K562 (cell line): ENCODE results near the gene EDN2. TPM values are rescaled to one million over a fixed set of nuclear protein-coding genes. Genes with fewer than 3 reads are reported as not detected.

Source experiments
- ATAC-seq: fragments of 200-7000 bp; cut with Tn5 transposase; 3 replicates; pipeline ENCODE4 v1.9.1; 2020; ENCODE audit warnings: moderate library complexity
- BruUV-seq: library from RNA; stranded (reverse); fragments of 400-500 nt; replicated peaks from 2 replicates; lab custom pipeline; 2021; lab: Mats Ljungman, UMichigan
- CTCF ChIA-PET: fragments of 300-600 bp; formaldehyde crosslinking; extraction: SDS; loops from one replicate; lab custom pipeline; 2021; ENCODE audit warnings: low intra/inter-chr PET ratio; lab: Yijun Ruan, JAX
- POLR2A ChIA-PET: fragments of 300-600, 350-650 bp; sonication (Branson Sonifier 250); formaldehyde crosslinking; extraction: SDS; loops from one replicate; lab custom pipeline; 2021; ENCODE audit warnings: antibody characterized with exemption, inconsistent platforms; lab: Yijun Ruan, JAX
- DNase-seq, 4 experiments: peaks; one replicate each; pipeline versions ENCODE4 v3.0.0 to v3.0.0-alpha.2; 2011 to 2018; ENCODE audit warnings: low spot score in 3 of 4, mixed read lengths in 3 of 4; ENCODE audit errors: extremely low read depth in 1 of 4
- FAIRE-seq: peaks from 2 replicates; lab custom pipeline; 2011; peaks lifted over from hg19 to GRCh38; lab: Jason Lieb, UNC
- H2AFZ ChIP-seq: 2 replicates; pipeline ENCODE4 v1.6.0; 2011; ENCODE audit warnings: low read depth, low read length, control low read depth, inconsistent platforms
- H3K27ac ChIP-seq: fragments of 200-600 bp; 3 replicates; pipeline ENCODE4 v1.8.0; 2011; ENCODE audit warnings: low read depth, mild to moderate bottlenecking, control low read depth, inconsistent platforms, low read length, moderate library complexity, mixed read lengths; ENCODE audit errors: extremely low read depth
- H3K27me3 ChIP-seq, 2 experiments: fragments of 300-600 bp in 1 of 2; 2 replicates in 1 of 2; 3 replicates in 1 of 2; pipeline versions ENCODE4 v1.6.0 to v1.8.0; 2011; ENCODE audit warnings: inconsistent platforms in 2 of 2, low read length in 2 of 2, mild to moderate bottlenecking in 1 of 2, mixed read lengths in 1 of 2, moderate library complexity in 1 of 2; ENCODE audit not compliant: control insufficient read depth in 2 of 2, insufficient read depth in 2 of 2
- H3K36me3 ChIP-seq: fragments of 300-600 bp; 3 replicates; pipeline ENCODE4 v1.8.0; 2011; ENCODE audit warnings: mild to moderate bottlenecking, low read length, inconsistent platforms; ENCODE audit not compliant: control insufficient read depth, insufficient read depth
- H3K4me1 ChIP-seq, 2 experiments: fragments of 200-600 bp in 1 of 2; replicated peaks in 1 of 2; 2 replicates in 1 of 2; 3 replicates in 1 of 2; pipeline versions ENCODE4 v1.5.1 to v1.8.0; 2011; ENCODE audit warnings: inconsistent platforms in 2 of 2, low read length in 2 of 2, mild to moderate bottlenecking in 1 of 2, mixed read lengths in 1 of 2, moderate library complexity in 1 of 2; ENCODE audit not compliant: control insufficient read depth in 2 of 2, insufficient read depth in 2 of 2
- H3K4me2 ChIP-seq: 2 replicates; pipeline ENCODE4 v1.6.1; 2011; ENCODE audit warnings: low read length, control low read depth, inconsistent platforms, mixed read lengths; ENCODE audit not compliant: insufficient read depth
- H3K4me3 ChIP-seq: fragments of 200-600 bp; sonication (generic), shearing (Covaris generic); 2 replicates; pipeline ENCODE4 v1.5.1; 2016; ENCODE audit warnings: control low read depth, inconsistent platforms
- H3K79me2 ChIP-seq: fragments of 200-600 bp; 3 replicates; pipeline ENCODE4 v1.8.0; 2011; ENCODE audit warnings: low read length, inconsistent platforms; ENCODE audit not compliant: control insufficient read depth, insufficient read depth
- H3K9ac ChIP-seq, 2 experiments: 2 replicates each; pipeline versions ENCODE4 v1.6.0 to v1.6.1; 2011; ENCODE audit warnings: low read depth in 2 of 2, low read length in 2 of 2, control low read depth in 1 of 2, inconsistent platforms in 1 of 2, mild to moderate bottlenecking in 1 of 2, mixed read lengths in 1 of 2; ENCODE audit not compliant: insufficient read depth in 1 of 2
- H3K9me1 ChIP-seq: one replicate; pipeline ENCODE4 v1.6.0; 2011; ENCODE audit warnings: inconsistent platforms, mild to moderate bottlenecking, low read length, moderate library complexity; ENCODE audit not compliant: control insufficient read depth, insufficient read depth
- H3K9me3 ChIP-seq: replicated peaks from 2 replicates; pipeline ENCODE4 v1.5.1; 2011; ENCODE audit warnings: low read depth, low read length, inconsistent platforms; ENCODE audit not compliant: control insufficient read depth, insufficient read depth
- H4K20me1 ChIP-seq: replicated peaks from 2 replicates; pipeline ENCODE4 v1.6.1; 2011; ENCODE audit warnings: low read length, inconsistent platforms, mixed read lengths; ENCODE audit not compliant: control insufficient read depth, insufficient read depth
- ATF1 ChIP-seq, 2 experiments: fragments of 450-650 bp in 1 of 2; IDR thresholded peaks; 2 replicates each; pipeline ENCODE4 v1.6.1; 2016; ENCODE audit warnings: missing compliant biosample characterization in 1 of 2, missing genetic modification characterization in 1 of 2
- CREB3 ChIP-seq: fragments of 450-650 bp; conservative IDR thresholded peaks from 2 replicates; pipeline ENCODE4 v1.6.1; 2016; ENCODE audit warnings: missing genetic modification characterization, low read depth, mild to moderate bottlenecking, missing compliant biosample characterization, moderate library complexity
- E2F1 ChIP-seq: sonication (generic); formaldehyde crosslinking; IDR thresholded peaks from 2 replicates; pipeline ENCODE4 v1.8.1; 2023; ENCODE audit warnings: mild to moderate bottlenecking, missing genetic modification reagents, moderate library complexity
- EP400 ChIP-seq: fragments of 450-650 bp; IDR thresholded peaks from 2 replicates; pipeline ENCODE4 v1.6.1; 2017; ENCODE audit warnings: antibody characterized with exemption, mild to moderate bottlenecking, moderate library complexity
- GTF2F1 ChIP-seq: IDR thresholded peaks from 2 replicates; pipeline ENCODE4 v1.6.1; 2011; ENCODE audit warnings: low read depth, low read length, improper control_type of control experiment
- KHSRP ChIP-seq: fragments of 450-650 bp; IDR thresholded peaks from 2 replicates; pipeline ENCODE4 v1.6.1; 2017
- MAZ ChIP-seq, 2 experiments: fragments of 450-650 bp in 1 of 2; sonication (generic) in 1 of 2; formaldehyde crosslinking; IDR thresholded peaks in 1 of 2; conservative IDR thresholded peaks in 1 of 2; 2 replicates each; pipeline versions ENCODE4 v1.4.0 to v1.5.0; 2020; ENCODE audit warnings: mild to moderate bottlenecking in 1 of 2, missing genetic modification reagents in 1 of 2
- MTA2 ChIP-seq: fragments of 450-650 bp; IDR thresholded peaks from 2 replicates; pipeline ENCODE4 v1.6.1; 2016; ENCODE audit warnings: low read depth
- PRPF4 ChIP-seq: fragments of 200-400 bp; formaldehyde crosslinking; IDR thresholded peaks from one replicate; pipeline ENCODE4 v1.6.1; 2017; ENCODE audit warnings: low read length, low read depth, mild to moderate bottlenecking; ENCODE audit not compliant: insufficient read depth, poor library complexity, severe bottlenecking
- RB1 ChIP-seq: fragments of 450-650 bp; IDR thresholded peaks from 2 replicates; pipeline ENCODE4 v1.6.1; 2017; ENCODE audit warnings: low read depth, mild to moderate bottlenecking
- RBM22 ChIP-seq: fragments of 200-400 bp; formaldehyde crosslinking; IDR thresholded peaks from 2 replicates; pipeline ENCODE4 v1.6.1; 2018; ENCODE audit warnings: low read length, low read depth; ENCODE audit not compliant: poor library complexity, severe bottlenecking
- WGBS: fragments of 100-300 bp; shearing (Covaris generic); methylation state at CpG from one replicate; pipeline ENCODE4 v1.1.6; 2016; ENCODE audit warnings: low coverage, mixed read lengths; ENCODE audit not compliant: insufficient coverage; ENCODE audit errors: missing lambda C conversion rate; 5-methylcytosine and 5-hydroxymethylcytosine counted together
- in situ Hi-C: fragments of 300-500 bp; cut with MboI; formaldehyde crosslinking; loops from 4 replicates; pipeline ENCODE4 v1.15.0; 2018; ENCODE audit warnings: inconsistent platforms, mixed read lengths
- intact Hi-C: fragments of 100-400 bp; cut with micrococcal nuclease; formaldehyde crosslinking; loops from 2 replicates; pipeline ENCODE4 v1.14.2; 2022
- polyA plus RNA-seq, 8 experiments: library from polyadenylated mRNA; depleted of rRNA in 4 of 8; stranded (reverse) in 5 of 8; unstranded in 3 of 8; fragments of >200 nt; fragmentation: Nextera tagmentation in 2 of 8; fragmentation: Illumina TruSeq in 1 of 8; extraction: Ambion mirVana in 2 of 8; extraction: Trizol in 1 of 8; gene quantifications; 2 replicates each; pipeline versions ENCODE4 v1.2.1 to v1.2.3, GENCODE V29; 2011 to 2014; ENCODE audit warnings: inconsistent platforms in 1 of 8, missing spikeins in 1 of 8
- total RNA-seq, 7 experiments: library from RNA; depleted of rRNA in 6 of 7; stranded (reverse); fragments of >200 nt in 6 of 7; fragmentation: Illumina TruSeq in 2 of 7; extraction: Trizol in 2 of 7; gene quantifications; 2 replicates each; pipeline versions ENCODE4 v1.2.1 to v1.2.3, GENCODE V29; 2011 to 2021; ENCODE audit warnings: low replicate concordance in 1 of 7
- TF ChIP-seq, protein P1 (sequence below): fragments of 250-450 bp; sonication (Bioruptor Pico); IDR thresholded peaks from 2 replicates; pipeline ENCODE4 v1.9.0; 2021; ENCODE audit warnings: mild to moderate bottlenecking, inconsistent platforms
- TF ChIP-seq, protein P2 (sequence below): fragments of 250-450 bp; sonication (Bioruptor Pico); IDR thresholded peaks from 2 replicates; pipeline ENCODE4 v1.8.0; 2021; ENCODE audit warnings: moderate library complexity, mild to moderate bottlenecking, inconsistent platforms

The EDN2 gene
- total and polyA plus RNA-seq, 9 of the 15 experiments (the other 6 are each of a cell fraction or from before 2014, with no cell fraction given) = not detected

GRCh38 chr1:41515131-41515678, 30.7 kb upstream of the EDN2 start:
- Histone ChIP-seq H3K27me3 (peaks cover 38 to 75% of the 10 kb centered on the region in 2 experiments; a peak in 4 of 5 replicates), H3K36me3 (no peaks in the 10 kb centered on the region), H2AFZ (no peak overlapping the region), H3K4me2 (no peak overlapping the region), H3K79me2 (no peaks in the 10 kb centered on the region), H3K9ac (no peak overlapping the region), H3K27ac (no peak overlapping the region), H3K9me1 (peaks cover 2% of the 10 kb centered on the region), H3K4me1 (peaks cover 0 to 28% of the 10 kb centered on the region in 2 experiments; a peak in 2 of 5 replicates), H4K20me1 (peaks cover 14% of the 10 kb centered on the region), H3K9me3 (no peaks in the 10 kb centered on the region), H3K4me3 (no peak overlapping the region)
- no peak for TF ChIP-seq RB1
- no peak for TF ChIP-seq GTF2F1
- no peak for TF ChIP-seq EP400
- TF ChIP-seq, protein P1, sequence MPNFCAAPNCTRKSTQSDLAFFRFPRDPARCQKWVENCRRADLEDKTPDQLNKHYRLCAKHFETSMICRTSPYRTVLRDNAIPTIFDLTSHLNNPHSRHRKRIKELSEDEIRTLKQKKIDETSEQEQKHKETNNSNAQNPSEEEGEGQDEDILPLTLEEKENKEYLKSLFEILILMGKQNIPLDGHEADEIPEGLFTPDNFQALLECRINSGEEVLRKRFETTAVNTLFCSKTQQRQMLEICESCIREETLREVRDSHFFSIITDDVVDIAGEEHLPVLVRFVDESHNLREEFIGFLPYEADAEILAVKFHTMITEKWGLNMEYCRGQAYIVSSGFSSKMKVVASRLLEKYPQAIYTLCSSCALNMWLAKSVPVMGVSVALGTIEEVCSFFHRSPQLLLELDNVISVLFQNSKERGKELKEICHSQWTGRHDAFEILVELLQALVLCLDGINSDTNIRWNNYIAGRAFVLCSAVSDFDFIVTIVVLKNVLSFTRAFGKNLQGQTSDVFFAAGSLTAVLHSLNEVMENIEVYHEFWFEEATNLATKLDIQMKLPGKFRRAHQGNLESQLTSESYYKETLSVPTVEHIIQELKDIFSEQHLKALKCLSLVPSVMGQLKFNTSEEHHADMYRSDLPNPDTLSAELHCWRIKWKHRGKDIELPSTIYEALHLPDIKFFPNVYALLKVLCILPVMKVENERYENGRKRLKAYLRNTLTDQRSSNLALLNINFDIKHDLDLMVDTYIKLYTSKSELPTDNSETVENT = no peak
- TF ChIP-seq CREB3 (tag) = no peak
- TF ChIP-seq PRPF4 = no peak
- no peak for TF ChIP-seq E2F1 (CRISPR knock-in tag)
- TF ChIP-seq, protein P2, sequence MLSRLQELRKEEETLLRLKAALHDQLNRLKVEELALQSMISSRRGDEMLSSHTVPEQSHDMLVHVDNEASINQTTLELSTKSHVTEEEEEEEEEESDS (CRISPR knock-in tag) = no peak
- no peak for TF ChIP-seq MAZ (CRISPR knock-in tag; conservative IDR thresholded peaks at IDR 0.05 in 1 of 2, IDR thresholded peaks at IDR 0.05 in 1 of 2)
- no peak for TF ChIP-seq ATF1 (CRISPR knock-in tag; IDR thresholded peaks at IDR 0.05)
- no peak for TF ChIP-seq ATF1 (tag; IDR thresholded peaks at IDR 0.05)
- TF ChIP-seq KHSRP = no peak
- TF ChIP-seq RBM22 = no peak
- no peak for TF ChIP-seq MTA2
- CTCF ChIA-PET = interaction anchor here (0.6 kb wide), 2 partner anchors 15 to 1791 kb away, joined by 3 read pairs; no protein-coding TSS in a partner anchor
- DNase-seq (no peak), FAIRE-seq (no peak), ATAC-seq (no peak)
- WGBS = 4% methylated on average over 5 of the region's 5 CpGs
- in situ Hi-C loops (no loop called here), intact Hi-C loops (no loop called here)
- no TSS peak for BruUV-seq
- POLR2A ChIA-PET = interaction anchor here (0.6 to 1.1 kb wide), 2 partner anchors 28 to 360 kb away, joined by 3 to 4 read pairs; no protein-coding TSS in a partner anchor
